EH (cell line): ENCODE measurements around the gene COA4.

ENCODE experiments used
- DNase-seq: peaks from one replicate; pipeline ENCODE4 v3.0.0-alpha.2; 2015; ENCODE audit warnings: low read depth

The COA4 gene

GRCh38 chr11:73866095-73866579, 10.5 kb downstream of the COA4 start:
- peak; percentile 39 for DNase-seq

GRCh38 chr11:73862986-73863385, 13.7 kb downstream of the COA4 start:
- no peak for DNase-seq

- DNase-seq: no peak
Measured at GRCh38 chr11:73860202-73860601, 16.4 kb downstream of the COA4 start.

- DNase-seq: no peak
Measured at GRCh38 chr11:73859671-73860070, 17.0 kb downstream of the COA4 start.

GRCh38 chr11:73856031-73856567, 20.5 kb downstream of the COA4 start:
- DNase-seq: no peak

- peak; percentile 23 for DNase-seq
Measured at GRCh38 chr11:73854680-73855079, 22.0 kb downstream of the COA4 start.

GRCh38 chr11:73852049-73852448, 24.6 kb downstream of the COA4 start:
- no peak for DNase-seq

- no peak for DNase-seq
Measured at GRCh38 chr11:73851046-73851764, 25.4 kb downstream of the COA4 start.

GRCh38 chr11:73839123-73839457, 37.6 kb downstream of the COA4 start:
- no peak for DNase-seq

GRCh38 chr11:73838443-73839122, 38.1 kb downstream of the COA4 start:
- DNase-seq: peak; percentile 68

- DNase-seq: no peak
Measured at GRCh38 chr11:73833067-73833466, 43.6 kb downstream of the COA4 start.

- no peak for DNase-seq
Measured at GRCh38 chr11:73830261-73830660, 46.4 kb downstream of the COA4 start.
